ENCODE results near the gene BCL7B.

BCL7B gene

GRCh38 chr7:73547841-73548240 is 9.6 kb downstream of the BCL7B start:
- Histone ChIP-seq H3K9ac (ENCODE audit: low read length) (no peak overlapping the region), H3K27ac (ENCODE audit: low read depth, low read length) (no peak overlapping the region), H3K9me2 (replicated peaks; ENCODE audit: insufficient read depth, low read length) (no peaks in the 10 kb centered on the region), H3K4me3 (ENCODE audit: insufficient read depth, low read length, poor library complexity, severe bottlenecking) (no peak overlapping the region), H3K9me3 (ENCODE audit: insufficient read depth, low read length) (no peaks in the 10 kb centered on the region), H3K36me3 (ENCODE audit: low read length) (peaks cover 11% of the 10 kb centered on the region; the same call in 1 of the 2 replicates), H3K79me2 (ENCODE audit: insufficient read depth, low read length) (peaks cover 73% of the 10 kb centered on the region), H3K4me2 (ENCODE audit: low read depth, low read length, poor library complexity, severe bottlenecking) (no peak overlapping the region), H3F3A (ENCODE audit: insufficient read depth) (no peaks in the 10 kb centered on the region), H3K27me3 (ENCODE audit: low read length) (no peaks in the 10 kb centered on the region), H2AFZ (ENCODE audit: low read depth, low read length, severe bottlenecking) (no peak overlapping the region), H4K20me1 (ENCODE audit: low read depth, low read length) (no peaks in the 10 kb centered on the region)
- no peak for TF ChIP-seq CTCF (IDR thresholded peaks at IDR 0.05; ENCODE audit: insufficient read depth, low read length, poor library complexity, severe bottlenecking)
- TF ChIP-seq EZH2phosphoT487 (conservative IDR thresholded peaks at IDR 0.05; ENCODE audit: low read length) = no peak

GRCh38 chr7:73544678-73545077 is 12.8 kb downstream of the BCL7B start:
- Histone ChIP-seq H3K4me2 (ENCODE audit: low read depth, low read length, poor library complexity, severe bottlenecking) (no peak overlapping the region), H3F3A (ENCODE audit: insufficient read depth) (no peaks in the 10 kb centered on the region), H3K79me2 (ENCODE audit: insufficient read depth, low read length) (peaks cover 51% of the 10 kb centered on the region), H2AFZ (ENCODE audit: low read depth, low read length, severe bottlenecking) (no peak overlapping the region), H3K36me3 (ENCODE audit: low read length) (peaks cover 11% of the 10 kb centered on the region; the same call in 1 of the 2 replicates), H3K9me2 (replicated peaks; ENCODE audit: insufficient read depth, low read length) (no peaks in the 10 kb centered on the region), H3K4me3 (ENCODE audit: insufficient read depth, low read length, poor library complexity, severe bottlenecking) (no peak overlapping the region), H3K9ac (ENCODE audit: low read length) (no peak overlapping the region), H3K27ac (ENCODE audit: low read depth, low read length) (no peak overlapping the region), H4K20me1 (ENCODE audit: low read depth, low read length) (no peaks in the 10 kb centered on the region), H3K27me3 (ENCODE audit: low read length) (no peaks in the 10 kb centered on the region), H3K9me3 (ENCODE audit: insufficient read depth, low read length) (no peaks in the 10 kb centered on the region)
- TF ChIP-seq CTCF (IDR thresholded peaks at IDR 0.05; ENCODE audit: insufficient read depth, low read length, poor library complexity, severe bottlenecking) = no peak
- TF ChIP-seq EZH2phosphoT487 (conservative IDR thresholded peaks at IDR 0.05; ENCODE audit: low read length) = no peak

DNA sequence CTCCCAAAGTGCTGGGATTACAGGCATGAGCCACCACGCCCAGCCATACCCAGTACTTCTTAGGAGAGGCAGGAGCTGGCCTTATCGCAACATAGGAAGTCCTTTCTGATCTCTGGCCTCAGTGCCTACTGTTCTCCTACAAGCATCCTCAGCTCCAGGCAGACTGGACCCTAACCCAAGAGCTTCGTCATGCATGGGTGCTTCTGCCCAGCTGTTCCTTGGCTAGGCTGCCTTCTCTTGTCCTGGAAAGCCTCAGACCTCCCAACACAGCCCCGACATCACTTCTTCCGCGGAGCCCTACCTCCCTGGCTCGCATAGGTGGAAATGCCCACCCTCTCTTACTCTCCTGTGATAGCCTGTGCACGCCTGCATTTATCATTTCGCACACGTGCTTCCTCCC is 15.8 kb downstream of the BCL7B start:
- H3K79me2 ChIP-seq (ENCODE audit: insufficient read depth, low read length) = peaks cover 24% of the 10 kb centered on the region
- no peak overlapping the region for H3K4me3 ChIP-seq (ENCODE audit: insufficient read depth, low read length, poor library complexity, severe bottlenecking)
- TF ChIP-seq CTCF (IDR thresholded peaks at IDR 0.05; ENCODE audit: insufficient read depth, low read length, poor library complexity, severe bottlenecking) = no peak
- no peak for TF ChIP-seq EZH2phosphoT487 (conservative IDR thresholded peaks at IDR 0.05; ENCODE audit: low read length)
- no peaks in the 10 kb centered on the region for H3K9me2 ChIP-seq (replicated peaks; ENCODE audit: insufficient read depth, low read length)
- peaks cover 8% of the 10 kb centered on the region; the same call in 1 of the 2 replicates for H3K36me3 ChIP-seq (ENCODE audit: low read length)
- no peak overlapping the region for H3K4me2 ChIP-seq (ENCODE audit: low read depth, low read length, poor library complexity, severe bottlenecking)
- no peak overlapping the region for H3K27ac ChIP-seq (ENCODE audit: low read depth, low read length)
- no peak overlapping the region for H2AFZ ChIP-seq (ENCODE audit: low read depth, low read length, severe bottlenecking)
- H4K20me1 ChIP-seq (ENCODE audit: low read depth, low read length) = no peaks in the 10 kb centered on the region
- H3K27me3 ChIP-seq (ENCODE audit: low read length) = no peaks in the 10 kb centered on the region
- H3K9ac ChIP-seq (ENCODE audit: low read length) = no peak overlapping the region
- H3K9me3 ChIP-seq (ENCODE audit: insufficient read depth, low read length) = no peaks in the 10 kb centered on the region
- H3F3A ChIP-seq (ENCODE audit: insufficient read depth) = no peaks in the 10 kb centered on the region
